ENCODE results near the gene TAS2R31.
"Not testable (repeated sequence)": the region's sequence is repeated elsewhere in the genome, so short reads cannot be mapped to it uniquely, and the experiment has no call there.

The TAS2R31 gene

GRCh38 chr12:11031307-11031706 lies at the start of gene TAS2R31:
TSS of gene TAS2R31 (minus strand) at chr12:11031407. CDS start at chr12:11031335, 72 bp downstream.
- DNase-seq (ENCODE audit: low spot score), result no peak
- in situ Hi-C loops (cut with MboI; ENCODE audit: low pct_unique_long_range_greater_than_20kb, low sequenced_read_pairs, unreplicated experiment), result no loop called here
- no peak for TF ChIP-seq CTCF (IDR thresholded peaks at IDR 0.05; ENCODE audit: extremely low read depth, insufficient read depth, missing control alignments)

- in situ Hi-C loops (cut with MboI; ENCODE audit: low pct_unique_long_range_greater_than_20kb, low sequenced_read_pairs, unreplicated experiment), result no loop called here
- TF ChIP-seq CTCF (IDR thresholded peaks at IDR 0.05; ENCODE audit: extremely low read depth, insufficient read depth, missing control alignments), result no peak
- no peak for DNase-seq (ENCODE audit: low spot score)
Observed at GRCh38 chr12:11078246-11078645, 47.0 kb upstream of the TAS2R31 start.

GRCh38 chr12:11075642-11076041 lies 44.4 kb upstream of the TAS2R31 start:
- TF ChIP-seq CTCF (IDR thresholded peaks at IDR 0.05; ENCODE audit: extremely low read depth, insufficient read depth, missing control alignments), result no peak
- in situ Hi-C loops (cut with MboI; ENCODE audit: low pct_unique_long_range_greater_than_20kb, low sequenced_read_pairs, unreplicated experiment), result no loop called here
- DNase-seq (ENCODE audit: low spot score), result no peak

GRCh38 chr12:11071414-11071813 lies 40.2 kb upstream of the TAS2R31 start:
- DNase-seq (ENCODE audit: low spot score), result no peak
- in situ Hi-C loops (cut with MboI; ENCODE audit: low pct_unique_long_range_greater_than_20kb, low sequenced_read_pairs, unreplicated experiment), result no loop called here
- TF ChIP-seq CTCF (IDR thresholded peaks at IDR 0.05; ENCODE audit: extremely low read depth, insufficient read depth, missing control alignments), result no peak

- in situ Hi-C loops (cut with MboI; ENCODE audit: low pct_unique_long_range_greater_than_20kb, low sequenced_read_pairs, unreplicated experiment), result no loop called here
- no peak for TF ChIP-seq CTCF (IDR thresholded peaks at IDR 0.05; ENCODE audit: extremely low read depth, insufficient read depth, missing control alignments)
- DNase-seq (ENCODE audit: low spot score), result no peak
Observed at GRCh38 chr12:11070999-11071398, 39.8 kb upstream of the TAS2R31 start.

GRCh38 chr12:11069854-11070365 lies 38.7 kb upstream of the TAS2R31 start:
- TF ChIP-seq CTCF (IDR thresholded peaks at IDR 0.05; ENCODE audit: extremely low read depth, insufficient read depth, missing control alignments), result no peak
- DNase-seq (ENCODE audit: low spot score), result no peak
- in situ Hi-C loops (cut with MboI; ENCODE audit: low pct_unique_long_range_greater_than_20kb, low sequenced_read_pairs, unreplicated experiment), result no loop called here

- TF ChIP-seq CTCF (IDR thresholded peaks at IDR 0.05; ENCODE audit: extremely low read depth, insufficient read depth, missing control alignments), result no peak
- no peak for DNase-seq (ENCODE audit: low spot score)
- in situ Hi-C loops (cut with MboI; ENCODE audit: low pct_unique_long_range_greater_than_20kb, low sequenced_read_pairs, unreplicated experiment), result no loop called here
Observed at GRCh38 chr12:11067514-11067913, 36.3 kb upstream of the TAS2R31 start.

GRCh38 chr12:11062194-11062593 lies 31.0 kb upstream of the TAS2R31 start, which contains the start of gene TAS2R46:
TSS of gene TAS2R46 (minus strand) at chr12:11062294. CDS start at chr12:11062294, 0 bp downstream.
- DNase-seq (ENCODE audit: low spot score); in situ Hi-C loops (cut with MboI; ENCODE audit: low pct_unique_long_range_greater_than_20kb, low sequenced_read_pairs, unreplicated experiment): not testable (repeated sequence)
